HG03439 (cell line): Measurements from ENCODE around the gene CDK19.
"Not testable (repeated sequence)": the region's sequence is repeated elsewhere in the genome, so short reads cannot be mapped to it uniquely, and the experiment has no call there.

Experiments
- ATAC-seq: cut with Tn5 transposase; IDR thresholded peaks from one replicate; pipeline ENCODE4 v1.9.1; 2021; ENCODE audit warnings: mild to moderate bottlenecking, moderate library complexity; ENCODE audit not compliant: unreplicated experiment

CDK19 gene

GRCh38 chr6:110760589-110760988, 54.7 kb downstream of the CDK19 start:
- ATAC-seq: no peak

GRCh38 chr6:110760098-110760497, 55.2 kb downstream of the CDK19 start:
- not testable (repeated sequence) for ATAC-seq

GRCh38 chr6:110757926-110758325, 57.3 kb downstream of the CDK19 start:
- ATAC-seq: no peak

- peak; percentile 70 for ATAC-seq
Measured at GRCh38 chr6:110756817-110757216, 58.5 kb downstream of the CDK19 start.

- no peak for ATAC-seq
Measured at GRCh38 chr6:110755411-110755834, 59.8 kb downstream of the CDK19 start.

GRCh38 chr6:110753936-110754668, 61.2 kb downstream of the CDK19 start:
- ATAC-seq: not testable (repeated sequence)

GRCh38 chr6:110748453-110748852, 66.8 kb downstream of the CDK19 start:
- ATAC-seq: no peak

GRCh38 chr6:110746680-110747079, 68.6 kb downstream of the CDK19 start:
- ATAC-seq: no peak

- no peak for ATAC-seq
Measured at GRCh38 chr6:110744991-110745390, 70.3 kb downstream of the CDK19 start.

GRCh38 chr6:110742552-110742951, 72.7 kb downstream of the CDK19 start:
- ATAC-seq: not testable (repeated sequence)

GRCh38 chr6:110741517-110741916, 73.8 kb downstream of the CDK19 start:
- ATAC-seq: no peak

- ATAC-seq: no peak
Measured at GRCh38 chr6:110738899-110739365, 76.3 kb downstream of the CDK19 start.

- no peak for ATAC-seq
Measured at GRCh38 chr6:110735666-110736065, 79.6 kb downstream of the CDK19 start.

- ATAC-seq: no peak
Measured at GRCh38 chr6:110731898-110732297, 83.4 kb downstream of the CDK19 start.

GRCh38 chr6:110731196-110731595, 84.1 kb downstream of the CDK19 start:
- ATAC-seq: no peak

- peak; percentile 73 for ATAC-seq
Measured at GRCh38 chr6:110728501-110728900, 86.8 kb downstream of the CDK19 start.

- ATAC-seq: no peak
Measured at GRCh38 chr6:110723017-110723416, 92.3 kb downstream of the CDK19 start.

GRCh38 chr6:110720066-110720465, 95.2 kb downstream of the CDK19 start:
- ATAC-seq: no peak

GRCh38 chr6:110719601-110720000, 95.7 kb downstream of the CDK19 start:
- ATAC-seq: not testable (repeated sequence)

- ATAC-seq: no peak
Measured at GRCh38 chr6:110714143-110714542, 101.1 kb downstream of the CDK19 start.

GRCh38 chr6:110712238-110712637, 103.0 kb downstream of the CDK19 start:
- ATAC-seq: no peak

- ATAC-seq: no peak
Measured at GRCh38 chr6:110710115-110710514, 105.2 kb downstream of the CDK19 start.
